Stimulated activated CD8-positive, alpha-beta memory T cell treated with anti-CD3 and anti-CD28 coated beads, Interleukin-15, amount 100 ng/mL, for 1 hour (primary cell): ENCODE data around the gene FECH.
A peak's percentile ranks its signal among the peaks of the same experiment; 100 is the strongest.
"Not testable (repeated sequence)": the region's sequence is repeated elsewhere in the genome, so short reads cannot be mapped to it uniquely, and the experiment has no call there.

Experiments used
- DNase-seq: peaks from one replicate; pipeline ENCODE4 v3.0.0-alpha.2; 2020; ENCODE audit warnings: low read depth

Gene FECH, protein sequence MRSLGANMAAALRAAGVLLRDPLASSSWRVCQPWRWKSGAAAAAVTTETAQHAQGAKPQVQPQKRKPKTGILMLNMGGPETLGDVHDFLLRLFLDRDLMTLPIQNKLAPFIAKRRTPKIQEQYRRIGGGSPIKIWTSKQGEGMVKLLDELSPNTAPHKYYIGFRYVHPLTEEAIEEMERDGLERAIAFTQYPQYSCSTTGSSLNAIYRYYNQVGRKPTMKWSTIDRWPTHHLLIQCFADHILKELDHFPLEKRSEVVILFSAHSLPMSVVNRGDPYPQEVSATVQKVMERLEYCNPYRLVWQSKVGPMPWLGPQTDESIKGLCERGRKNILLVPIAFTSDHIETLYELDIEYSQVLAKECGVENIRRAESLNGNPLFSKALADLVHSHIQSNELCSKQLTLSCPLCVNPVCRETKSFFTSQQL

DNA sequence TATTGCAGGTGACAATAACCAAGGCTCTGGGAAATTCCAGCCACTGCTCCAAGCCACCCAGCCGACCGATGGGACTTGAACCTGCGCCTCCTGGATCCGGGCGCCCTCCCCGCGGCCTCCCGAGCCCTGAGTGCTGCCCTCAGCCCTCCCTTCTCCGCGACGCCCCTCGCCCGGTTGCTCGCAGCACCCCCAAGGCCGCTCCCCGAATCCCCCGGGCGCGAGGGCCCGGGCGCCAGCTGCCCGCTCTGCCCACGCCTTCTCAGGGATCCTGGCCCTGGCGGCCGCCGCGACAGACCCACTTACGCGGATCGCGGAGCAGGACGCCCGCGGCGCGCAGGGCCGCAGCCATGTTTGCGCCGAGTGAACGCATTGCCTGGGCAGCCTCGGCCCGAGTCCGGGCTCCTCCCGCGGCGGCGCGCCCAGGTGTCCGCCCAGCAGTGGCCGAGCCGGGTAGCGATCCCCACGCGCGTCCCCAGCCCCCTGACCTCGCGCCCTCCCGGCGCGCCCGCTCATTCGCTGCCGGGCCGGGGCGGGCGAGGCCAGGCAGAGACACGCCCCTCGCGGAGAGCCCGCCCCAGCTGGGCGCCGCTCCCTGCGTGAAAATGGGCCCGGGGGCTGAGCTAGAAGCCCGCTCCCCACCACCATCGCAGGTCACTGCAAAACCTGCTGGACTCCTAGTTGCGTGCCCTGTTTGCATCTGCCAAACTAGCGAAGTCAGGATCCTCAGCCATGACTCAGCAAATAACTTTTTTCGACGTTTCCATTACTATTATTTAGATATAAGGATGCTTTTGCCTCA, at the start of gene FECH:
Gene FECH, minus strand, starts transcription at position 452 of the 799 bp plus-strand sequence. Its CDS starts 82 bp downstream, at position 370.
- DNase-seq, result peak; percentile 29

- DNase-seq, result no peak
Observed at GRCh38 chr18:57635003-57635822, 48.7 kb upstream of the FECH start.

- no peak for DNase-seq
Observed at GRCh38 chr18:57631697-57632096, 45.2 kb upstream of the FECH start.

GRCh38 chr18:57630754-57631595, 44.5 kb upstream of the FECH start:
- no peak for DNase-seq

GRCh38 chr18:57630002-57630753, 43.7 kb upstream of the FECH start:
- DNase-seq, result peak; percentile 89

GRCh38 chr18:57629422-57629821, 42.9 kb upstream of the FECH start:
- no peak for DNase-seq

GRCh38 chr18:57627488-57627887, 41.0 kb upstream of the FECH start:
- DNase-seq, result no peak

- DNase-seq, result no peak
Observed at GRCh38 chr18:57624988-57625387, 38.5 kb upstream of the FECH start.

DNA sequence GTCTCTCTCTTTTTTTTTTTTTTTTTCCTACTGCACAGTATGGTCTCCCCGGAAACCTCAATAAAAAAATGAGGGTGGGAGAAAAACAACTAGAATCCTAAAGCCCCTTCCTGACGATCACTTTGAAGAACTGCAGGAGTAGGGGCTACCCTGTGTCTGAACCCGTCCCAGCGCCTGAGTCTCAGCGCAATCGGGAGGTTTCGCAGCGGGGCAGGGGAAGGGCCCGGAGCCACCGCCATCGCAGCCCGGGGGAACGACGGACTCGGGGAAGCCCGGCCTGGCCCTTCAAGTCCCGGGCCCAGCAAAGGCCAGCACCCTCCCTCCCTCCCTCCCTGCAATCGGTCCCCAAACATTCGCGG, 34.7 kb upstream of the FECH start:
- DNase-seq, result no peak

GRCh38 chr18:57619876-57620275, 33.4 kb upstream of the FECH start:
- no peak for DNase-seq

GRCh38 chr18:57618910-57619309, 32.4 kb upstream of the FECH start:
- no peak for DNase-seq

GRCh38 chr18:57603871-57604270, 17.4 kb upstream of the FECH start:
- no peak for DNase-seq

GRCh38 chr18:57595347-57595746, 8.8 kb upstream of the FECH start:
- no peak for DNase-seq

- DNase-seq, result not testable (repeated sequence)
Observed at GRCh38 chr18:57592716-57593115, 6.2 kb upstream of the FECH start.

DNA sequence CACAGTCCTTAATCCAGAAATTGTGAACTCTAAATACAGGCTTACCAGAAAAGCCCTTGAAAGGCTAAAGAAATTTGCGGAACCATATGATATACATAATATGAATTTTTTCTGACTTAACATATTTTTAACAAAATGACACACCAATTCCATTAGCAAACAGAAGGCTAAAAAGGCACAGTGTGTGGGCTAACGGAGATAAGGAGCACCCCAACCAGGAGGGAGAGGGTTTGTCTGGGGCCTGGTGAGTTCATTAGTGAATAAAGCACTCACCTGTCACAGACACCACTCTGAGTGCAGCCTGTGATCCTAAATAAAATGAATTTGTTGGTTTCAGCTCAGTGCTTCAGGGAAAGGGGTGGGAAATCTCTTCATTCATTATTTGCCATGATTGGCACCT, 2.7 kb upstream of the FECH start:
- DNase-seq, result no peak

DNA sequence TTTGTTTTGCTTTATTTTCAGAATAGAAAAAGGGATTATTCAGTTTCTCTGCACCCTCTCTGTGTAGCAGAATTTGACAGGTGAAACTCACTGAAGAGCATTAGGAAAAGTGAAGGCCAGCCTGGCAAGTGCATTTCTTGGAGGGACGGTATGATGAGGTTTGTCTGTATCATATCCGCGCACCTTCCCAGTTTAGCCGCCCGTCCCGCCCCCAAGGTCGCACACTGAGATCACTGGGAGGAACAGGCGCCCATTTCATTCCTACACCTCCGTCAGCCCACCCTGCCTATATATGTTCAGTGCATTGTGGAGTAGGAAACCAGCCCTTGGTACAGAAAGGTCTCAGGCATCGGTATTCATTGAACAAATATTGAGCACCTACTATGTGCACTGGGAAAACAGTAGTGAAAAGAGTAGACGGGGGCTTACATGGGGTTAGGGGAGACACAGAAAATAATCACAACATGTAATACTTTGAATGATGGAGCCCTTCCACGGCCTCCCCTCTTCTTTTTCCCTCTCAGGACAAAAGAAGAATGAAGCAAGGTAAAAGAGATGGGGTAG, 678 bp upstream of the FECH start:
- no peak for DNase-seq

DNA sequence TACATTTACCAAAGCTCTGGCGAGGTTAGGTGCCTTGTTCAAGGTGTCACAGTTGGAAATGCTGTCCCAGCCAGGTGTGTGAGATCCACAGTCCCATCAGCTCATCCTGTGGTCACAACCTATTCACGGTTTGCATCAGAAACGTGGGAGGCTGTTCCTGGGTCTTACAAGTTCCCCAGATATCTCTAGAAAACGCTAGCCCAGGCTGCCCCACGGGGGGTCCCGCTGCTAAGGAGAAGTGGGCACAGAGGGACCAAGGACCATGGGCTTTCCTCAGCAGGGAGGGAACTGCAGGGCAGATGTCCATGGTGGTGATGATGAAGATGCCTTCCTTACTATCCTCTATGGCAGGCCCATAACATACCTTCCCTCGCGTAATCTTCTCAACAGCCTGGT, 649 bp downstream of the FECH start:
- DNase-seq, result no peak

DNA sequence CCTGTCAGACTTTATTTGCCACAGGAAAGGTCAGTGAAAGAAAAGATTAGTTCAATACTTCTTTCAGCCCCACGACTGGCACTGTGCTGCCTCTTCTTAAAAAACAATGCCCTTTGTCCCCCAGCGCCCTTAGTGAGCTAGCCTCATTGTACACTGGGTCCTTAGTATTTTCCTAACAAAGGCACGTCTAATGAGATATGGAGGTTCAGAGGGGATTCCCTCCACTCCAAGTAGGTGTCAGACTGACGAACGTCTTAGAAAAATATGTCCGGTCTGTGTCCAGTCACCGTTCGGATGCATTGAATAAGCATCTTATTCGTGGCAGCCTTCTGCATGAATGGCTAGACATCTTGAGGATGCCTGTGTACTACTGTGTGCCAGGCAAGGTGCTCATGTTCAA, 1.1 kb downstream of the FECH start:
- DNase-seq, result no peak

DNA sequence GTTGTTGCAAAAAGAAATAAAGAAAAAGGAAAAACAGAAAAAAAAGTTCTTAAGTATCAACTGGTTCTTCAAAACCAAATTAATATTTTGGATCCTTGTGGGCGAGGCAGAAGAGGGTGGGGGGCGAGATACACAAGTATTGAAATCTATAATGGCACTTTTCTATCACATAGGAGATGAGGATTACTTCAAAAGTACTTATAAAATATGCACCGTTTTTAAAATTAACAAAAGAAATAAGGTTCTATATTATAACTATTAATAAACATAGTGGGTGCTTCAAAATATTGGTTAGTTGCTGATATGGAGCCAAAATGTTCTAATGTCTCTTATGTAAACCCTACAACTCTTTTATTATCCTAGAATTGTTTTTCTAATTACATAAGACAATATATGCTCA, 2.1 kb downstream of the FECH start:
- DNase-seq, result no peak

- no peak for DNase-seq
Observed at GRCh38 chr18:57583297-57583835, 3.1 kb downstream of the FECH start.
